ENCODE data around the gene ATXN1.
"Not testable (repeated sequence)": the region's sequence is repeated elsewhere in the genome, so short reads cannot be mapped to it uniquely, and the experiment has no call there.

The ATXN1 gene

GRCh38 chr6:16468991-16469615 lies 292.2 kb downstream of the ATXN1 start:
- DNase-seq: no peak

- no peak for DNase-seq
Observed at GRCh38 chr6:16466800-16467553, 294.3 kb downstream of the ATXN1 start.

GRCh38 chr6:16464045-16464444 lies 297.2 kb downstream of the ATXN1 start:
- no peak for DNase-seq

- not testable (repeated sequence) for DNase-seq
Observed at GRCh38 chr6:16463246-16463645, 298.0 kb downstream of the ATXN1 start.

- no peak for DNase-seq
Observed at GRCh38 chr6:16461491-16461890, 299.8 kb downstream of the ATXN1 start.

GRCh38 chr6:16459472-16459871 lies 301.8 kb downstream of the ATXN1 start:
- not testable (repeated sequence) for DNase-seq

GRCh38 chr6:16452348-16452747 lies 308.9 kb downstream of the ATXN1 start:
- DNase-seq: no peak

- no peak for DNase-seq
Observed at GRCh38 chr6:16450821-16451220, 310.4 kb downstream of the ATXN1 start.

GRCh38 chr6:16450285-16450684 lies 311.0 kb downstream of the ATXN1 start:
- DNase-seq: no peak

GRCh38 chr6:16446273-16446672 lies 315.0 kb downstream of the ATXN1 start:
- no peak for DNase-seq

- DNase-seq: no peak
Observed at GRCh38 chr6:16442031-16442430, 319.2 kb downstream of the ATXN1 start.

- no peak for DNase-seq
Observed at GRCh38 chr6:16441262-16441661, 320.0 kb downstream of the ATXN1 start.

GRCh38 chr6:16440636-16441212 lies 320.5 kb downstream of the ATXN1 start:
- no peak for DNase-seq

- DNase-seq: no peak
Observed at GRCh38 chr6:16438718-16439591, 322.3 kb downstream of the ATXN1 start.

GRCh38 chr6:16437984-16438383 lies 323.3 kb downstream of the ATXN1 start:
- DNase-seq: no peak

- no peak for DNase-seq
Observed at GRCh38 chr6:16437095-16437494, 324.2 kb downstream of the ATXN1 start.

GRCh38 chr6:16436550-16436949 lies 324.7 kb downstream of the ATXN1 start:
- DNase-seq: no peak

GRCh38 chr6:16434885-16435284 lies 326.4 kb downstream of the ATXN1 start:
- DNase-seq: no peak

GRCh38 chr6:16433338-16433890 lies 327.8 kb downstream of the ATXN1 start:
- no peak for DNase-seq

- DNase-seq: no peak
Observed at GRCh38 chr6:16432075-16433032, 328.9 kb downstream of the ATXN1 start.

GRCh38 chr6:16431106-16431505 lies 330.2 kb downstream of the ATXN1 start:
- no peak for DNase-seq

Measured in effector CD8-positive, alpha-beta T cell (primary cell).